ENCODE measurements around the gene DSG4. TPM values are rescaled to one million over a fixed set of nuclear protein-coding genes. Genes with fewer than 3 reads are reported as not detected.

DSG4 gene
- total RNA-seq, 4 donors from 2014 or later: 0.09 to 0.63 (median 0.19) TPM; not detected in 1

GRCh38 chr18:31430554-31430953 is 54.0 kb downstream of the DSG4 start:
- ATAC-seq (ENCODE audit: low FRiP score): no peak
- no peak for DNase-seq (ENCODE audit: low spot score)
- no peak for TF ChIP-seq CTCF (IDR thresholded peaks at IDR 0.05)

GRCh38 chr18:31432316-31432715 is 55.7 kb downstream of the DSG4 start:
- no peak for TF ChIP-seq CTCF (IDR thresholded peaks at IDR 0.05)
- ATAC-seq (ENCODE audit: low FRiP score) (no peak), DNase-seq (ENCODE audit: low spot score) (no peak)

GRCh38 chr18:31436825-31437224 is 60.2 kb downstream of the DSG4 start:
- TF ChIP-seq CTCF (IDR thresholded peaks at IDR 0.05): no peak
- no peak for ATAC-seq (ENCODE audit: low FRiP score)

GRCh38 chr18:31438402-31438801 is 61.8 kb downstream of the DSG4 start:
- DNase-seq (ENCODE audit: low spot score): no peak
- no peak for TF ChIP-seq CTCF (IDR thresholded peaks at IDR 0.05)
- no peak for ATAC-seq (ENCODE audit: low FRiP score)

More at GRCh38 chr18:31436825-31437224, 60.2 kb downstream of the DSG4 start:
- DNase-seq (ENCODE audit: low spot score): no peak

GRCh38 chr18:31439807-31440325 is 63.3 kb downstream of the DSG4 start:
- no peak for DNase-seq (ENCODE audit: low spot score)
- ATAC-seq (ENCODE audit: low FRiP score): no peak
- no peak for TF ChIP-seq CTCF (IDR thresholded peaks at IDR 0.05)

- no peak for ATAC-seq (ENCODE audit: low FRiP score)
- no peak for DNase-seq (ENCODE audit: low spot score)
- no peak for TF ChIP-seq CTCF (IDR thresholded peaks at IDR 0.05)
Measured at GRCh38 chr18:31440787-31441186, 64.2 kb downstream of the DSG4 start.

GRCh38 chr18:31441493-31441892 is 64.9 kb downstream of the DSG4 start:
- no peak for TF ChIP-seq CTCF (IDR thresholded peaks at IDR 0.05)
- DNase-seq (ENCODE audit: low spot score) (no peak), ATAC-seq (ENCODE audit: low FRiP score) (no peak)
